Fibroblast of skin of left quadriceps (primary cell): ENCODE data around the gene KIF16B.
A peak's percentile ranks its signal among the peaks of the same experiment; 100 is the strongest.

Experiments used
- DNase-seq, 2 experiments: peaks; one replicate each; pipeline ENCODE4 v3.0.0-alpha.2; 2013; ENCODE audit warnings: low read depth in 2 of 2

Gene KIF16B

GRCh38 chr20:16400234-16400633, 173.0 kb downstream of the KIF16B start:
- DNase-seq: no peak

GRCh38 chr20:16399801-16400200, 173.4 kb downstream of the KIF16B start:
- DNase-seq: no peak

DNA sequence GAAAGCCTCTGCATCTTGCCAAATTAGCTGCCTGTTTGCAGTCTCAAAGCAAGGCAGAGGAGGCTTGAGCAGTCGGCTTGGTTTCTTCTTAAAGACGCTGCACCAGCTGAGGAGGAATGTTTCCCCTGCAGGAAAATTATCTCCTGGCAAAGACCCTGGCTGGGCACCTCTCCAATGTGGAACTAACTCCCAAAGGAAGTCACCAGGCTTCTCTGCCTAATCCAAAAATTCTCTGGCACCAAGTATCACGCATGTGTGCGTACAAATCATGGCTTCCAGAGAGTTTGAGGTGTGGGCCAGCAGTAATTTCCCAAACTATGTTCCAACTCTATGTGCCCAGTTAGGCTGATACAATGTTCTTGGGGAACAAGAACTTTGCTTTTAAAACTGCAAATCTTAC, 176.2 kb downstream of the KIF16B start:
- DNase-seq: no peak

- DNase-seq: no peak
Measured at GRCh38 chr20:16395366-16395765, 177.9 kb downstream of the KIF16B start.

- DNase-seq: no peak
Measured at GRCh38 chr20:16394784-16395183, 178.5 kb downstream of the KIF16B start.

DNA sequence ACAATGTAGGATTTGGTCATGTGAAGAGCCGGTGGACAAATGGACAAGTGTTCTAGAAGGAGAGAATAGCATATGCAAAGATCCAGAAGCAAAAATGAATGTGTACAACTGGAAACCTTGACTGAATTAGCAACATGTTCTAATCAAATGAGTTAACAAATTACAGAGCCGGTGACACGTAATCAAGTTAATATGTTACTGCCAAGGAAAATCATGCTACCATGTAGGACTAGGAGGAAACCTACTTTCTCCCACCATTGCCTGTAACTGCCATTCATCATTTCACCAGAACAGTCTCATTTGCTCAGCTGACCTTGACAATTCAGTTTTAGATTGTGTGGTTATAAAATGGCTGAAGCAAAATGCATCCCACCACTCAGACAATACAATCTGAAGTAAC, 179.4 kb downstream of the KIF16B start:
- no peak for DNase-seq

- DNase-seq: no peak
Measured at GRCh38 chr20:16393297-16393696, 180.0 kb downstream of the KIF16B start.

DNA sequence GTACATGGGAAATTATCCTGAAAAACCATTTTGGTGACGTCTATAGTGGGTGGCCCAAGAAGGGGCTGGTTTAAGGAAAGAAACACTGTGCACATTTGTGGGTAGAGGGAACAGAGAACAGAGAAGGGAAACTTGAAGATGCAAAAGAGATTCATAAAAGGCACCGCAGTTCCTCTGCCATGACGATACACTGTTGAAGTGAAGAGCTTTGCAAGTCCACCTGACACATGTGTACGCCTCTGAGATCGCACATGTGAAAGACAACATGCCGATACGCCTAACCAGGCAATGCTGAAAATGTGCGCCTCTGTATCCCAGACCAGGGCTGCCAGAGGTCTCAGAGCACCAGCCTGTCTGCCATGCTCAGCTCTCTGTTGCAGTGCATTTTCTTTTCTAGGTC, 180.9 kb downstream of the KIF16B start:
- DNase-seq: no peak

DNA sequence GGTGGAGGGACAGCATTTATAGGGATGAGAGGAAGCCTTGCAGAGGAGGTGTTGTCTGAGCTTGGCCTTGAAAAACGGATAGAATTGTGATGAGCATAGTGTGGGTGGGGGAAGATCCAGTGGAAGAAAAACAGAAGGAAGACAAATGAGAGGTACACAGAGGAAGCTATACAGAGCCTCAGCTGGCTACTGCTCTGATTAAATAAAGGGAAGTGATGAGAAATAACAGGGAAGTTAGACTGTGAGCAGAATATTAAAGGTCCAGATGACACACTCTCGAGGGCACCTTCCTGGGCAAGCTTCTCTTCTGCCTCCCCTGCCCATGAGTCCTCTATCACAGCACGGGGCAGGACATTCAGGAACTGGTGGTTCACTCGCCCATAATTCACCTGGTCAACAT, 182.3 kb downstream of the KIF16B start:
- DNase-seq: no peak

- DNase-seq: no peak
Measured at GRCh38 chr20:16388731-16389130, 184.5 kb downstream of the KIF16B start.

DNA sequence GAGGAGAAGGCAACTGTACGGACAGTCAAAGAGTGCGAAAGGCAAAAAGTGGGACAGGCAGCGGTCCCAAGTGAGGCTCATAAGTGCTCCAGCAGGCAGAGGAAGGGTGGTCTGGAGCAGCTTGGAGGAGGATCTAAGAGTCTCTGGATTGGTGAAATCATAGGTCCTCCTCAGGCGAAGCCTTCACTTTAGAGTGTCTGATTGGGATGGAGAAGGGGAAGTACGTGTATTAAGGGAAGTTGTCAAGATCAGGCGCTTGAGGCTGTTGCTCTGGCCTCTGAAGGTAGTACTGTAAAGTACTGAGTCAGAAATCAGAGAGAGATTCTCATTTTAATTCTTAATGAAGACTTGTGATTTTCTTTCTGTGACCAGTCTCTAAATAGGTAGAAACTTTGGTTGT, 185.6 kb downstream of the KIF16B start:
- no peak for DNase-seq

- no peak for DNase-seq
Measured at GRCh38 chr20:16385891-16386290, 187.4 kb downstream of the KIF16B start.

DNA sequence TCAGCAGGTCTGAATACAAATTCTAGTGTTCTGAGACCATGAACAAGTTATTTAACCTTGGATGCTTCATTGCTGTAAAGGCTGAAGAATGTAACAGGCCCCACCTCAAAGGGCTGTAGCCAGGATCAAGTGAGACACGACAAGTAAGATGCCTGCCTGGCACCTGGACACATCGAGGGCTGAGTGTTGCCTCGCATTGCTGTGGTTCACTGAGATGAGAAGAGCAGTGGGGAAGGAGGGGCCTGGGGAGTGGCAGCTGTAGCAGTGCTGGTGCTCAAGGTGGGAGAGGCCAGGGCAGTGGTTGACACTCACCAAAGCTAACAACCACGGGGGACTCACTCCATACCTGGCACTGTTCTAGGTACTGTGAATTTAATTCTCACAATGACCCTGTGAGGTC, 187.8 kb downstream of the KIF16B start:
- DNase-seq: no peak

DNA sequence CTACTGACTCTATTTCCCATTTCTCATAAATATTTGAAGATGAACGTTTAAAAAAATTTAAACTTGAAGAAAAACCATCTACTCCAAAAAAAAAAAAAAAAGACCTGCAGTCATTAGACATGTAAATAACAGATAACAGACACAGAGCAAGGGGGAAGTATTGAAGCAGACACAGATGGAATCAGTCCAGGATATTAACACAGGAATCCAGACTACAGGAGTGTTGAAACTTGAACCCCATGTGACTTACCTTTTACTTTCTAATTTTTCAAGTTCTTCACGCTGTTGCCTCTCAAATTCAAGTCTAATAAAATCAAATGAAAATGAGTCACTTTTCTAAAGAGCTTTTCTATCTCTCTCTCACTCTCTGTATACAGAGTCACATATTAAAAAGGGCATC, 191.8 kb downstream of the KIF16B start:
- DNase-seq: no peak

- DNase-seq: no peak
Measured at GRCh38 chr20:16378712-16379370, 194.4 kb downstream of the KIF16B start.

DNA sequence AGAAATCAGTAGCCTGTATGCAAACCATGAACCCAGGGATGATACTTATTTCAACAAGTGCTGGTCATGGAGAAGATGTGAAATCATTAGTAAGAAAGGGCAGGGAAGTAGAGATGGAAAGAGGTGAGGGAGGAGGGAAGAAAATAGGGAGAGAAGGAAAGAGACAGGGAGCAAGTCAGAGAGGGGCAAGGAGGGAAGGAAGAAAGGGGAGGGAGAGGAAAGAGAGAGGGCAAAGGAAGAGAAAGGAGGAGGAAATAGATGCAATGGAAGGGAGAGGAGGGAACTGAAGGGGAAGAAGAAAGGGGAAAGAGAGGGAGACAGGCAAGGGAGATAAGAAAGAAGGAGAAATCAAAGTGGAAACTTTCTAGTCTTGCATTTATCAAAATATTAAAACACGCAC, 195.1 kb downstream of the KIF16B start:
- DNase-seq: no peak

DNA sequence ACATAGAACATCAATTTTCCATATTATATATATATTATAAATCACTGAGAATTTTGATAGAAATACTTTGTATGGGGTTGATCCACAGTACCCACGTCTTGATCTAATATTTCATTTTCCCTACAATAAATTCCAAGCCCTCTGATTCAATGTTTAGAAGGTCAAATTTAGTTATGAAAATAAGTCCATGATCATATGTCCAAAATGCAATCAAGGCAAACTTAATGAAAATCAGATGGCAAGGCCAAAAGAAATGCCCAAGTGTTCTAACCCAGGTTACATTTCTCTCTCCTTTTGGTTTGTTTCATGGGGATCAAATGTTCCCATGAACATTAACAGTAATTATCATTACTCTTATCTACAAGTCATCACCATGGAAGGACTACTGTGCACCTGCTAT, 203.8 kb downstream of the KIF16B start:
- DNase-seq: no peak

- no peak for DNase-seq
Measured at GRCh38 chr20:16368645-16369292, 204.5 kb downstream of the KIF16B start.

DNA sequence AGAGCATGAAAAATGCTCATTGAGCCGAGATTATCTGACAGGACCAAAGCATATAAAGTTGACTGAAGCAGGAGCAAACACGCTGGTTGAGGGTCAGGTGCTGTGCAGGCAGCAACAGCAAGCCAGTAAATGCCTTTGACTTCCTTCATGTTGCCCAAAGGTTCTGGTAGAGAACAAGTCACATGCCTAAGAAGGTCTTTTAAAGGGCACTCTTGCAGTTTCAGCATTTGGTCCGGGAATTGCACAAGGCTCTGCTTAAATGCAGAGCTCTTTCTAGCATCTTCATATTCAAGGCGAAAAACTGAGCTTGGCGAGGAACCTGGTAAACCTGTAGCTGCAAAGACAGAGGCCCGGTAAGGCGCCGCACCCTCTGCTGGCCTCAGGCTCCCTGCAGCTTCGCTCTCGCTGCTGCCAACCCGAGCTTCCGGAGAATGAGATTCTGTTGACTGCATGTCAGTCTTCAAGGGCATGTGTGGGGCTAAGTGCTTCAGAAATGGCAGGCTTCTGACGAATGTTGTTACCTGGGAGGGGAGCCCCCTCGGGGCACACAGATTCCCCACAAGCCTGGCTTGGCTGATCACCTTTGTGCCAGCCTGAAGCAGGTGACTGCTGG, 205.2 kb downstream of the KIF16B start:
- DNase-seq: no peak

- no peak for DNase-seq
Measured at GRCh38 chr20:16366529-16366928, 206.7 kb downstream of the KIF16B start.

DNA sequence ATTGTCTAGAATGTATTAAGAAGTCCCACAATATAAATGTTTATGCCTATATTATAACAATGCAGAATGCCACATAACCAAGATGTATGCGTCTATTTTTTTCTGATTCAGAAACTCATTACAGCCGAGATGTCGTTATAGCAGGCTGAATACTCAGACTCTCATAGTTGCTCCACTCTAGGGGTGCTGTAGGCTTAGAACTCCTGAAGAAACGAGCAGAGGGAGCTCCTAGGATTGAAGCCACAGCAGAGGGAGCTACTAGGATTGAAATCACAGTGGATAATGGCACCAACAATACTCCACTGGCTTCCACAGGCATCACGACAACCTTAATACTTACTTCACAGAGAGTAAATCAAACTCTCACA, 208.9 kb downstream of the KIF16B start:
- DNase-seq: no peak

DNA sequence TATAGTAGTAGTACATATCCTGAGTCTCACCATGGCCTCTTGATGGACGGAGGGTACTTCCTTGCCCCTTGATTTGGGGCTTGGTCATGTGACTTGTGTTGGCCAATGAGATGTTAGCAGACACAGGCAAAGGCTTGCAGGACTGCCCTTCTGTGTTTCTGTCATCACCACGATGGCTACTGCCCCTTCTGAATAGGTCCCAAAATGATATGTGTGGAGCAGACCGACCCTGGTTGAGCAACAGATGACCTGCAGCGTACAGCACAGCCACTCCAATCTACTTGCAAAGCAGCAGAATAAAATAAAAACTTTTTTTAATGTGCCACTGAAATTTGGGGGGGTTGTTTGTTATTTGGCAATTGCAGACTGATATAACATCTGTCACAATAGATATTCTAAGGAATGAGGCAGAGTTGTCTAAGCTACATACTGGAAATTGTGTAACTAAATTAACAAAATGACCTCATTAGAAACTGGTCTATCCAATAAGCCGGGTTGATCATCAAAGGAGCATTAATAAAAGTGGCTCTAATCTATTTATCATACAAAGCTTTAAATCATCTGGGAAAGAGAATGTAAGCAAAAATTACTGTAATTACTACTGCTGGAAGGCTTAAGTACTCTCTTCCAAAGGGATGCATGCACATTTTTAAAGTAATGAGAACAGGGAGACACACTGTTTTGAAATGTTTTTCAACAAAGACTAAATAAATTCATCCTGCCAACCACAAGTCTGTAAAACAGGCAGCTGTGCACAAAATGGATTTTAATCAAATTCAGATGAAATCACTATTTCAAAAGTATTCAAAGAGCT, 209.5 kb downstream of the KIF16B start:
- DNase-seq: peak; percentile 11 to 17

DNA sequence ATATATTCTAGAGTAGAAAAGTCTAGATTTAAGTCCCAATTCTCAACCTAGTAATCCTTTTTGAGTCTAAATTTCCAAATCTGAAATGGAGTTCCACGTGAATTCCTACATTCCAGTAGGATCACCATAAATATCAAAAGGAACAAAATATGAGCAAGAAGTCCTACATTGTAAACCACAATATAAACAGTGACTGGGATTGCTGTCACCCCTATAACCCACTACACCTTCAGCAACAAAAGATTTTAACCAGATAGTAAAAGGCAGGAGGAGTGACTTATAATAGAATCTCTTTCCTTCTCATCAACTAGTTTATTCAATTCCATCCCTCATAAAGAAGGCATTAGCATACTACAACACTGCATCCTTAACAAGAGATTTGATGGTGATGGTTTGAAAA, 210.6 kb downstream of the KIF16B start:
- no peak for DNase-seq
